Measurements from ENCODE around the gene TAS1R3. TPM values are rescaled to one million over a fixed set of nuclear protein-coding genes. Genes with fewer than 3 reads are reported as not detected.

Gene TAS1R3
- total RNA-seq, 1 donor from 2014 or later: 0.30 TPM

- DNase-seq (ENCODE audit: low spot score) (no peak), ATAC-seq (no peak)
These were observed 4.7 kb downstream of the TAS1R3 start for GRCh38 chr1:1335792-1336248.

- DNase-seq (ENCODE audit: low spot score) (no peak), ATAC-seq (no peak)
These were observed 5.4 kb downstream of the TAS1R3 start for GRCh38 chr1:1336446-1336845.

GRCh38 chr1:1336931-1337792, 6.1 kb downstream of the TAS1R3 start:
- DNase-seq (ENCODE audit: low spot score) (no peak), ATAC-seq (no peak)

- ATAC-seq (peak; percentile 16), DNase-seq (ENCODE audit: low spot score) (no peak)
These were observed 6.7 kb downstream of the TAS1R3 start for GRCh38 chr1:1337793-1338147.

GRCh38 chr1:1338278-1338677, 7.2 kb downstream of the TAS1R3 start:
- ATAC-seq (no peak), DNase-seq (ENCODE audit: low spot score) (no peak)

GRCh38 chr1:1340185-1340584, 9.1 kb downstream of the TAS1R3 start:
- ATAC-seq: no peak
- no peak for DNase-seq (ENCODE audit: low spot score)

GRCh38 chr1:1340791-1341548, 9.9 kb downstream of the TAS1R3 start:
- ATAC-seq (no peak), DNase-seq (ENCODE audit: low spot score) (no peak)

GRCh38 chr1:1341549-1342021, 10.5 kb downstream of the TAS1R3 start:
- no peak for ATAC-seq
- no peak for DNase-seq (ENCODE audit: low spot score)

- no peak for ATAC-seq
These were observed 11.0 kb downstream of the TAS1R3 start for GRCh38 chr1:1342061-1342562.

GRCh38 chr1:1342584-1343115, 11.6 kb downstream of the TAS1R3 start:
- DNase-seq (ENCODE audit: low spot score) (no peak), ATAC-seq (no peak)

More at GRCh38 chr1:1342061-1342562, 11.0 kb downstream of the TAS1R3 start:
- no peak for DNase-seq (ENCODE audit: low spot score)

- peak; percentile 89 for DNase-seq (ENCODE audit: low spot score)
- ATAC-seq: peak; percentile 64
These were observed 12.8 kb downstream of the TAS1R3 start for GRCh38 chr1:1343811-1344421.

- DNase-seq (ENCODE audit: low spot score): peak; percentile 60
- peak; percentile 6 for ATAC-seq
These were observed 13.7 kb downstream of the TAS1R3 start for GRCh38 chr1:1344655-1345361.

- DNase-seq (ENCODE audit: low spot score): peak; percentile 50
- ATAC-seq: no peak
These were observed 14.3 kb downstream of the TAS1R3 start for GRCh38 chr1:1345384-1345783.

GRCh38 chr1:1345860-1346500, 14.9 kb downstream of the TAS1R3 start:
- ATAC-seq (peak; percentile 3), DNase-seq (ENCODE audit: low spot score) (peak; percentile 70)

- ATAC-seq (no peak), DNase-seq (ENCODE audit: low spot score) (no peak)
These were observed 15.4 kb downstream of the TAS1R3 start for GRCh38 chr1:1346501-1346890.

GRCh38 chr1:1347026-1347595, 16.0 kb downstream of the TAS1R3 start:
- ATAC-seq (no peak), DNase-seq (ENCODE audit: low spot score) (peak; percentile 45)

GRCh38 chr1:1347663-1348419, 16.8 kb downstream of the TAS1R3 start:
- ATAC-seq: peak; percentile 58
- DNase-seq (ENCODE audit: low spot score): peak; percentile 83

- ATAC-seq (peak; percentile 1), DNase-seq (ENCODE audit: low spot score) (peak; percentile 62)
These were observed 17.6 kb downstream of the TAS1R3 start for GRCh38 chr1:1348420-1349255.

Data from left lobe of liver (tissue), 2 donors.